Measurements from ENCODE around the gene GCKR.
"Not testable (repeated sequence)": the region's sequence is repeated elsewhere in the genome, so short reads cannot be mapped to it uniquely, and the experiment has no call there.

Gene GCKR

GRCh38 chr2:27506587-27506986 is 9.9 kb downstream of the GCKR start:
- no peak for DNase-seq (ENCODE audit: low read depth in 1 of 2, low spot score in 1 of 2)

- no peak for DNase-seq (ENCODE audit: low read depth in 1 of 2, low spot score in 1 of 2)
Measured at GRCh38 chr2:27507293-27507692, 10.7 kb downstream of the GCKR start.

GRCh38 chr2:27509326-27509725 is 12.7 kb downstream of the GCKR start:
- no peak for DNase-seq (ENCODE audit: low read depth in 1 of 2, low spot score in 1 of 2)

- DNase-seq (ENCODE audit: low read depth in 1 of 2, low spot score in 1 of 2) = no peak
Measured at GRCh38 chr2:27518113-27518781, 21.6 kb downstream of the GCKR start.

- no peak for DNase-seq (ENCODE audit: low read depth in 1 of 2, low spot score in 1 of 2)
Measured at GRCh38 chr2:27518782-27519113, 22.1 kb downstream of the GCKR start.

- DNase-seq (ENCODE audit: low read depth in 1 of 2, low spot score in 1 of 2) = no peak
Measured at GRCh38 chr2:27520316-27520715, 23.7 kb downstream of the GCKR start.

- no peak for DNase-seq (ENCODE audit: low read depth in 1 of 2, low spot score in 1 of 2)
Measured at GRCh38 chr2:27522400-27522945, 25.8 kb downstream of the GCKR start.

GRCh38 chr2:27527182-27527581 is 30.5 kb downstream of the GCKR start:
- no peak for DNase-seq (ENCODE audit: low read depth in 1 of 2, low spot score in 1 of 2)

- no peak for DNase-seq (ENCODE audit: low read depth in 1 of 2, low spot score in 1 of 2)
Measured at GRCh38 chr2:27531983-27532382, 35.3 kb downstream of the GCKR start.

- no peak for DNase-seq (ENCODE audit: low read depth in 1 of 2, low spot score in 1 of 2)
Measured at GRCh38 chr2:27537287-27537686, 40.6 kb downstream of the GCKR start.

GRCh38 chr2:27538839-27539450 is 42.3 kb downstream of the GCKR start:
- not testable (repeated sequence) for DNase-seq (ENCODE audit: low read depth in 1 of 2, low spot score in 1 of 2)

- not testable (repeated sequence) for DNase-seq (ENCODE audit: low read depth in 1 of 2, low spot score in 1 of 2)
Measured at GRCh38 chr2:27539649-27540048, 43.0 kb downstream of the GCKR start.

GRCh38 chr2:27544143-27544821 is 47.6 kb downstream of the GCKR start:
- DNase-seq (ENCODE audit: low read depth in 1 of 2, low spot score in 1 of 2) = no peak

- no peak for DNase-seq (ENCODE audit: low read depth in 1 of 2, low spot score in 1 of 2)
Measured at GRCh38 chr2:27545348-27546141, 48.9 kb downstream of the GCKR start.

GRCh38 chr2:27549303-27549702 is 52.7 kb downstream of the GCKR start:
- no peak for DNase-seq (ENCODE audit: low read depth in 1 of 2, low spot score in 1 of 2)

- DNase-seq (ENCODE audit: low read depth in 1 of 2, low spot score in 1 of 2) = no peak
Measured at GRCh38 chr2:27551514-27551913, 54.9 kb downstream of the GCKR start.

GRCh38 chr2:27552941-27553340 is 56.3 kb downstream of the GCKR start:
- DNase-seq (ENCODE audit: low read depth in 1 of 2, low spot score in 1 of 2) = no peak

- not testable (repeated sequence) for DNase-seq (ENCODE audit: low read depth in 1 of 2, low spot score in 1 of 2)
Measured at GRCh38 chr2:27554451-27554850, 57.8 kb downstream of the GCKR start.

GRCh38 chr2:27559228-27559627 is 62.6 kb downstream of the GCKR start:
- DNase-seq (ENCODE audit: low read depth in 1 of 2, low spot score in 1 of 2) = no peak

GRCh38 chr2:27561060-27561459 is 64.4 kb downstream of the GCKR start:
- no peak for DNase-seq (ENCODE audit: low read depth in 1 of 2, low spot score in 1 of 2)

GRCh38 chr2:27566628-27567027 is 70.0 kb downstream of the GCKR start:
- DNase-seq (ENCODE audit: low read depth in 1 of 2, low spot score in 1 of 2) = no peak

- no peak for DNase-seq (ENCODE audit: low read depth in 1 of 2, low spot score in 1 of 2)
Measured at GRCh38 chr2:27569398-27569797, 72.8 kb downstream of the GCKR start.

All from stimulated activated CD4-positive, alpha-beta T cell treated with anti-CD3 and anti-CD28 coated beads, Interleukin-15, amount 100 ng/mL, for 1 hour (primary cell).